SU-DHL-6 (cell line): ENCODE data around the gene EFCAB9.

Experiments
- H2AFZ ChIP-seq: fragments of 200-600 bp; sonication (generic); 2 replicates; pipeline ENCODE4 v1.6.1; 2014; ENCODE audit warnings: low read depth, mild to moderate bottlenecking, moderate library complexity, mixed read lengths, antibody characterized with exemption, low read length; ENCODE audit not compliant: severe bottlenecking
- H3F3A ChIP-seq: fragments of 200-600 bp; shearing (Covaris generic); 2 replicates; pipeline ENCODE4 v1.6.0; 2016; ENCODE audit warnings: antibody characterized with exemption, mild to moderate bottlenecking; ENCODE audit not compliant: insufficient read depth
- H3K27ac ChIP-seq: fragments of 200-600 bp; sonication (generic); 2 replicates; pipeline ENCODE4 v1.5.1; 2016; ENCODE audit warnings: low read depth, mild to moderate bottlenecking, low read length, moderate library complexity, mixed read lengths
- H3K27me3 ChIP-seq: fragments of 200-600 bp; sonication (generic), shearing (Covaris generic); 2 replicates; pipeline ENCODE4 v1.6.0; 2014; ENCODE audit warnings: mild to moderate bottlenecking, low read length
- H3K36me3 ChIP-seq: fragments of 200-600 bp; sonication (generic); 2 replicates; pipeline ENCODE4 v1.6.1; 2014; ENCODE audit warnings: mild to moderate bottlenecking, low read length, mixed read lengths
- H3K4me2 ChIP-seq: fragments of 300-600, 200-600 bp; shearing (Covaris generic), sonication (generic); 2 replicates; pipeline ENCODE4 v1.6.0; 2014; ENCODE audit warnings: low read length, low read depth, mild to moderate bottlenecking; ENCODE audit not compliant: poor library complexity, severe bottlenecking
- H3K4me3 ChIP-seq: fragments of 200-600 bp; sonication (generic); 2 replicates; pipeline ENCODE4 v1.5.1; 2014; ENCODE audit warnings: antibody characterized with exemption, low read length, mild to moderate bottlenecking, mixed read lengths; ENCODE audit not compliant: insufficient read depth, poor library complexity, severe bottlenecking
- H3K79me2 ChIP-seq: fragments of 200-600 bp; sonication (generic); 2 replicates; pipeline ENCODE4 v1.6.1; 2014; ENCODE audit warnings: mild to moderate bottlenecking, low read length, moderate library complexity; ENCODE audit not compliant: insufficient read depth
- H3K9ac ChIP-seq: fragments of 200-600 bp; sonication (generic); 2 replicates; pipeline ENCODE4 v1.7.0; 2014; ENCODE audit warnings: mild to moderate bottlenecking, low read length
- H3K9me2 ChIP-seq: fragments of 200-600 bp; sonication (generic); replicated peaks from 2 replicates; pipeline ENCODE4 v1.6.1; 2014; ENCODE audit warnings: low read length; ENCODE audit not compliant: insufficient read depth
- H3K9me3 ChIP-seq: fragments of 200-600 bp; sonication (generic); 2 replicates; pipeline ENCODE4 v1.6.1; 2014; ENCODE audit warnings: low read length, mixed read lengths; ENCODE audit not compliant: insufficient read depth
- H4K20me1 ChIP-seq: fragments of 200-600 bp; sonication (generic); 2 replicates; pipeline ENCODE4 v1.6.1; 2014; ENCODE audit warnings: low read depth, mild to moderate bottlenecking, antibody characterized with exemption, low read length, moderate library complexity, mixed read lengths
- CTCF ChIP-seq: fragments of 200-600 bp; sonication (generic); IDR thresholded peaks from one replicate; pipeline ENCODE4 v1.5.1; 2017; ENCODE audit warnings: antibody characterized with exemption, mild to moderate bottlenecking, low read length, moderate library complexity; ENCODE audit not compliant: insufficient read depth, poor library complexity, severe bottlenecking
- EZH2phosphoT487 ChIP-seq: fragments of 200-600 bp; sonication (generic), shearing (Covaris generic); conservative IDR thresholded peaks from 2 replicates; pipeline ENCODE4 v1.6.1; 2018; ENCODE audit warnings: mild to moderate bottlenecking, antibody characterized with exemption, low read length, moderate library complexity, mixed read lengths

The EFCAB9 gene

DNA sequence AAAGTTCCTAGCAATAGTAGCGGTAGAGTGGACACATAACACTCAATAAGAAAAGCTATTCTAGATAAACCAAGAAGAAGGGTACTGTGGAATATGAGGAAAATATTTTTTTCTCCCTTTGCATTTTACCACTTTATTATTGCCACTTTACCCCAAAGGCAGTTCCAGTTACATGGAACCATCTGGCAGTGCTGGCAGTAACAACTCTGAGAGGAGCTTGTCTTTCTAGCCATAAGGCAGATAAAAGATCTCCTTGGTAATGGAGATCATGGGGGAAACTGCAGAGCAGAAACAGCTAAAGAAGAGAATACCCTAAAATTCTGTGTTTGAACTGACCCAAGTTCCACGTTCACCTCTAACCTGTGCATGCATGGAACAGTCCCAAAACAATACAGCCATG, 51.1 kb downstream of the EFCAB9 start:
- no peaks in the 10 kb centered on the region for H3K9me2 ChIP-seq
- no peak overlapping the region for H3K4me3 ChIP-seq
- TF ChIP-seq CTCF (no peak), EZH2phosphoT487 (no peak)
- no peak overlapping the region for H3K4me2 ChIP-seq
- H2AFZ ChIP-seq = no peak overlapping the region
- no peak overlapping the region for H3K9ac ChIP-seq
- H3K27ac ChIP-seq = no peak overlapping the region
- peaks cover 62% of the 10 kb centered on the region for H3K79me2 ChIP-seq
- H4K20me1 ChIP-seq = no peaks in the 10 kb centered on the region
- no peaks in the 10 kb centered on the region for H3F3A ChIP-seq
- H3K9me3 ChIP-seq = no peaks in the 10 kb centered on the region
- H3K36me3 ChIP-seq = no peaks in the 10 kb centered on the region
- H3K27me3 ChIP-seq = no peaks in the 10 kb centered on the region

GRCh38 chr5:172245703-172246125, 51.7 kb downstream of the EFCAB9 start:
- H3F3A ChIP-seq = no peaks in the 10 kb centered on the region
- no peaks in the 10 kb centered on the region for H3K9me2 ChIP-seq
- no peak overlapping the region for H2AFZ ChIP-seq
- TF ChIP-seq EZH2phosphoT487 (no peak), CTCF (no peak)
- no peaks in the 10 kb centered on the region for H4K20me1 ChIP-seq
- no peak overlapping the region for H3K4me3 ChIP-seq
- H3K9me3 ChIP-seq = no peaks in the 10 kb centered on the region
- no peak overlapping the region for H3K27ac ChIP-seq
- H3K27me3 ChIP-seq = no peaks in the 10 kb centered on the region
- no peak overlapping the region for H3K9ac ChIP-seq
- peaks cover 62% of the 10 kb centered on the region for H3K79me2 ChIP-seq
- H3K36me3 ChIP-seq = no peaks in the 10 kb centered on the region
- H3K4me2 ChIP-seq = no peak overlapping the region

GRCh38 chr5:172248637-172249036, 54.7 kb downstream of the EFCAB9 start:
- Histone ChIP-seq H4K20me1 (no peaks in the 10 kb centered on the region), H3K27me3 (no peaks in the 10 kb centered on the region), H3K36me3 (0 out of 2 replicates have a peak, but pooled peaks cover 4% of the 10 kb centered on the region), H3K9ac (no peak overlapping the region), H3K4me2 (no peak overlapping the region), H3K79me2 (peaks cover 57% of the 10 kb centered on the region), H2AFZ (no peak overlapping the region), H3K9me2 (no peaks in the 10 kb centered on the region), H3K27ac (no peak overlapping the region), H3F3A (no peaks in the 10 kb centered on the region), H3K9me3 (peaks cover 9% of the 10 kb centered on the region; the same call in 1 of the 2 replicates), H3K4me3 (no peak overlapping the region)
- no peak for TF ChIP-seq EZH2phosphoT487
- no peak for TF ChIP-seq CTCF

DNA sequence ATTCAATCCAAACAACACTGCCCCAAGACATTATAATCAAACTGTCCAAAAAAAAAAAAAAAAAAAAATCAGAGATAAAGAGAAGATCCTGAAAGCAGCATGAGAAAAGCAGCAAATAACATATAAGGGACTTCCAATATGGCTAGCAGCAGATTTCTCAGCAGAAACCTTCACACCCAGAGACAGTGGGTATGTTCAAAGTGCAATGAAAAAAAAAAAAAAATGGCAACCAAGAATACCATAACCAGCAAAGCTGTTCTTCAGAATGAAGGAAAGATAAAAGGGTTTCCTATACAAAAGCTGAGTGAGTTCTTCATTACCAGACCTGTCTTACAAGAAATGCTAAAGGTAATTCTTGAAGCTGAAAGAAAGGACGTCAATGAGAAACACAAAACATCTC, 57.4 kb downstream of the EFCAB9 start:
- H4K20me1 ChIP-seq = no peaks in the 10 kb centered on the region

More for the DNA sequence above, 57.4 kb downstream of the EFCAB9 start:
- Histone ChIP-seq H3K27ac (no peak overlapping the region), H3F3A (no peaks in the 10 kb centered on the region), H3K36me3 (0 out of 2 replicates have a peak, but pooled peaks cover 4% of the 10 kb centered on the region), H3K9me3 (peaks cover 9% of the 10 kb centered on the region; the same call in 1 of the 2 replicates), H3K9me2 (no peaks in the 10 kb centered on the region), H3K9ac (no peak overlapping the region), H3K27me3 (no peaks in the 10 kb centered on the region), H3K4me2 (no peak overlapping the region), H2AFZ (no peak overlapping the region), H3K4me3 (no peak overlapping the region), H3K79me2 (peaks cover 36% of the 10 kb centered on the region)
- no peak for TF ChIP-seq CTCF
- no peak for TF ChIP-seq EZH2phosphoT487
